H1 (cell line): ENCODE measurements around the gene HOOK1. TPM values are rescaled to one million over a fixed set of nuclear protein-coding genes. Genes with fewer than 3 reads are reported as not detected.
"Not testable (repeated sequence)": the region's sequence is repeated elsewhere in the genome, so short reads cannot be mapped to it uniquely, and the experiment has no call there.

ENCODE experiments used
- CTCF ChIA-PET: fragments of 300-600 bp; sonication (Branson Sonifier 250); formaldehyde crosslinking; loops from one replicate; lab custom pipeline; 2021; ENCODE audit not compliant: partially characterized antibody; lab: Charles Lee
- POLR2A ChIA-PET: fragments of 300-600 bp; sonication (Branson Sonifier 250); formaldehyde crosslinking; loops from one replicate; lab custom pipeline; 2021; ENCODE audit warnings: inconsistent platforms; ENCODE audit not compliant: partially characterized antibody; lab: Charles Lee
- DNase-seq, 2 experiments: peaks; one replicate each; pipeline versions ENCODE4 v3.0.0 to v3.0.0-alpha.2; 2010 to 2022; ENCODE audit warnings: low spot score in 2 of 2, low read depth in 1 of 2, mixed read lengths in 1 of 2
- FAIRE-seq: peaks from 2 replicates; lab custom pipeline; 2011; peaks lifted over from hg19 to GRCh38; lab: Jason Lieb, UNC
- H2AFZ ChIP-seq: 2 replicates; pipeline ENCODE4 v1.8.1; 2012; ENCODE audit warnings: low read length, inconsistent platforms
- H2AK5ac ChIP-seq: 2 replicates; pipeline ENCODE4 v1.6.1; 2013; ENCODE audit warnings: low read depth, low read length
- H2BK120ac ChIP-seq: replicated peaks from 2 replicates; pipeline ENCODE3; 2013; ENCODE audit warnings: low read depth, low read length, inconsistent platforms
- H2BK12ac ChIP-seq: 2 replicates; pipeline ENCODE4 v1.6.1; 2013; ENCODE audit warnings: low read depth, low read length
- H2BK15ac ChIP-seq: 2 replicates; pipeline ENCODE4 v1.6.1; 2013; ENCODE audit warnings: low read length
- H2BK20ac ChIP-seq: 2 replicates; pipeline ENCODE4 v1.6.1; 2013; ENCODE audit warnings: low read length
- H2BK5ac ChIP-seq: 2 replicates; pipeline ENCODE4 v1.6.1; 2013; ENCODE audit warnings: low read depth, low read length
- H3K14ac ChIP-seq: 2 replicates; pipeline ENCODE4 v1.6.1; 2013; ENCODE audit warnings: inconsistent platforms; ENCODE audit not compliant: insufficient read length
- H3K18ac ChIP-seq: 2 replicates; pipeline ENCODE4 v1.6.1; 2013; ENCODE audit warnings: low read length; ENCODE audit errors: extremely low read depth
- H3K23ac ChIP-seq: 2 replicates; pipeline ENCODE4 v1.6.1; 2013; ENCODE audit warnings: inconsistent platforms; ENCODE audit not compliant: insufficient read length
- H3K23me2 ChIP-seq: 2 replicates; pipeline ENCODE4 v1.6.1; 2013; ENCODE audit warnings: low read depth, low read length
- H3K27ac ChIP-seq: 2 replicates; pipeline ENCODE4 v1.6.1; 2011; ENCODE audit warnings: low read depth, low read length, inconsistent platforms
- H3K27me3 ChIP-seq, 4 experiments: replicated peaks in 1 of 4; 1 replicate in 1 of 4; 2 replicates in 3 of 4; pipeline versions ENCODE4 v1.6.1 to v1.8.1; 2011 to 2013; ENCODE audit warnings: low read length in 3 of 4, mild to moderate bottlenecking in 3 of 4, inconsistent platforms in 2 of 4, mixed read lengths in 2 of 4, moderate library complexity in 1 of 4; ENCODE audit not compliant: control insufficient read depth in 3 of 4, insufficient read depth in 3 of 4; ENCODE audit errors: extremely low read depth in 1 of 4
- H3K36me3 ChIP-seq, 4 experiments: 2 replicates each; pipeline versions ENCODE4 v1.6.1 to v1.8.1; 2011 to 2013; ENCODE audit warnings: mild to moderate bottlenecking in 4 of 4, low read length in 3 of 4, moderate library complexity in 2 of 4, control low read depth in 1 of 4, inconsistent platforms in 1 of 4; ENCODE audit not compliant: insufficient read depth in 4 of 4, control insufficient read depth in 2 of 4
- H3K4ac ChIP-seq: replicated peaks from 2 replicates; pipeline ENCODE3; 2013; ENCODE audit warnings: low read length, low read depth, mixed read lengths, inconsistent platforms; ENCODE audit not compliant: insufficient read length
- H3K4me1 ChIP-seq, 4 experiments: replicated peaks in 1 of 4; 1 replicate in 1 of 4; 2 replicates in 3 of 4; pipeline versions ENCODE4 v1.6.1 to v1.8.1; 2011 to 2013; ENCODE audit warnings: low read length in 3 of 4, inconsistent platforms in 2 of 4, mixed read lengths in 1 of 4; ENCODE audit not compliant: insufficient read depth in 4 of 4, control insufficient read depth in 3 of 4
- H3K4me2 ChIP-seq, 2 experiments: 2 replicates each; pipeline versions ENCODE4 v1.6.1 to v1.8.1; 2011 to 2013; ENCODE audit warnings: low read depth in 2 of 2, low read length in 2 of 2, control low read depth in 1 of 2, inconsistent platforms in 1 of 2, mild to moderate bottlenecking in 1 of 2; ENCODE audit not compliant: insufficient read depth in 1 of 2
- H3K4me3 ChIP-seq, 4 experiments: fragments of 200-600, 300-600 bp in 1 of 4; sonication (generic), shearing (Covaris generic), sonication (Bioruptor Twin) in 1 of 4; 2 replicates each; pipeline versions ENCODE4 v1.5.1 to v1.8.1; 2011 to 2016; ENCODE audit warnings: low read length in 4 of 4, low read depth in 3 of 4, control low read depth in 2 of 4, inconsistent platforms in 2 of 4, mild to moderate bottlenecking in 2 of 4, mixed read lengths in 1 of 4, moderate library complexity in 1 of 4; ENCODE audit not compliant: insufficient read depth in 2 of 4; ENCODE audit errors: extremely low read depth in 1 of 4
- H3K56ac ChIP-seq: replicated peaks from 2 replicates; pipeline ENCODE3; 2013; ENCODE audit warnings: low read depth, mild to moderate bottlenecking, mixed read lengths, low read length, inconsistent platforms; ENCODE audit not compliant: insufficient read length
- H3K79me1 ChIP-seq: 2 replicates; pipeline ENCODE4 v1.6.1; 2013; ENCODE audit warnings: low read depth, low read length, control low read depth
- H3K79me2 ChIP-seq, 2 experiments: 2 replicates each; pipeline versions ENCODE4 v1.6.1 to v1.8.1; 2012 to 2013; ENCODE audit warnings: low read length in 2 of 2, mild to moderate bottlenecking in 2 of 2, inconsistent platforms in 1 of 2; ENCODE audit not compliant: insufficient read depth in 2 of 2, control insufficient read depth in 1 of 2
- H3K9ac ChIP-seq, 4 experiments: replicated peaks in 1 of 4; 1 replicate in 1 of 4; 2 replicates in 3 of 4; pipeline versions ENCODE4 v1.6.1 to v1.8.1; 2011 to 2013; ENCODE audit warnings: low read depth in 3 of 4, low read length in 3 of 4, control low read depth in 2 of 4, mild to moderate bottlenecking in 2 of 4, moderate library complexity in 2 of 4, inconsistent platforms in 1 of 4; ENCODE audit errors: extremely low read depth in 1 of 4
- H3K9me3 ChIP-seq, 2 experiments: 2 replicates each; pipeline versions ENCODE4 v1.6.1 to v1.8.1; 2012 to 2013; ENCODE audit warnings: mild to moderate bottlenecking in 2 of 2, moderate library complexity in 2 of 2, control low read depth in 1 of 2, inconsistent platforms in 1 of 2, low read depth in 1 of 2, low read length in 1 of 2, mixed read lengths in 1 of 2; ENCODE audit not compliant: insufficient read depth in 2 of 2
- H4K20me1 ChIP-seq, 2 experiments: replicated peaks in 1 of 2; 2 replicates each; pipeline versions ENCODE3 to v1.8.1; 2011 to 2013; ENCODE audit warnings: inconsistent platforms in 2 of 2, low read length in 2 of 2, mild to moderate bottlenecking in 1 of 2; ENCODE audit not compliant: insufficient read depth in 2 of 2, control insufficient read depth in 1 of 2
- H4K5ac ChIP-seq: 2 replicates; pipeline ENCODE4 v1.6.1; 2013; ENCODE audit warnings: low read length, low read depth, mixed read lengths, inconsistent platforms; ENCODE audit not compliant: insufficient read length
- H4K8ac ChIP-seq: 2 replicates; pipeline ENCODE4 v1.8.0; 2013; ENCODE audit warnings: mild to moderate bottlenecking, moderate library complexity, low read length, inconsistent platforms; ENCODE audit not compliant: insufficient read depth; ENCODE audit errors: extremely low read depth
- H4K91ac ChIP-seq: replicated peaks from 2 replicates; pipeline ENCODE3; 2013; ENCODE audit warnings: low read length, mixed read lengths, inconsistent platforms; ENCODE audit not compliant: insufficient read length
- SRF ChIP-seq: IDR thresholded peaks from 2 replicates; pipeline ENCODE4 v1.6.1; 2011; ENCODE audit warnings: mild to moderate bottlenecking, low read depth, low read length, moderate library complexity
- WGBS, 2 experiments: shearing (Covaris generic) in 1 of 2; methylation state at CpG; one replicate each; pipeline versions ENCODE4 v1.1.6 to v1.1.7; 2013 to 2015; ENCODE audit warnings: low lambda C conversion rate in 2 of 2, mixed read lengths in 2 of 2, inconsistent platforms in 1 of 2, low coverage in 1 of 2, missing lambda C conversion rate in 1 of 2; ENCODE audit not compliant: insufficient replicate concordance in 2 of 2, insufficient coverage in 1 of 2, insufficient read length in 1 of 2; ENCODE audit errors: extremely low coverage in 1 of 2, missing lambda C conversion rate in 1 of 2; 5-methylcytosine and 5-hydroxymethylcytosine counted together
- polyA plus RNA-seq, 7 experiments: library from polyadenylated mRNA; depleted of rRNA in 3 of 7; stranded (reverse) in 5 of 7; unstranded in 2 of 7; fragments of >200 nt in 5 of 7; fragments of 200-250 nt in 2 of 7; gene quantifications; 1 replicate in 5 of 7; 2 replicates in 1 of 7; 4 replicates in 1 of 7; pipeline versions ENCODE4 v1.2.1 to v1.2.3, GENCODE V29; 2011 to 2013; ENCODE audit warnings: missing spikeins in 2 of 7, mixed read lengths in 2 of 7
- total RNA-seq: library from RNA; stranded (reverse); fragmentation: NEBNext Ultra II Directional; extraction: Animal tissue kit (Norgen Biotek cat#: 25700); gene quantifications from 2 replicates; pipeline ENCODE4 v1.2.1, GENCODE V29; 2021

The HOOK1 gene
- total and polyA plus RNA-seq, 2 of the 8 experiments (the other 6 are each of a cell fraction or from before 2014, with no cell fraction given), result 5.6 to 34.5 TPM

GRCh38 chr1:59908682-59909081, 93.9 kb downstream of the HOOK1 start (continued):
- TF ChIP-seq SRF, result no peak

- H3K14ac ChIP-seq, H3K4ac ChIP-seq, H3K36me3 ChIP-seq, H2BK20ac ChIP-seq, H2AK5ac ChIP-seq, H3K79me2 ChIP-seq, H2AFZ ChIP-seq, H2BK12ac ChIP-seq, H3K4me1 ChIP-seq, H2BK5ac ChIP-seq, H3K9me3 ChIP-seq, H3K18ac ChIP-seq, H4K5ac ChIP-seq, H2BK15ac ChIP-seq, H3K23ac ChIP-seq, H3K56ac ChIP-seq, H2BK120ac ChIP-seq, H3K27ac ChIP-seq, H3K27me3 ChIP-seq, H3K4me2 ChIP-seq, FAIRE-seq, H4K20me1 ChIP-seq, H3K4me3 ChIP-seq, H4K91ac ChIP-seq, H4K8ac ChIP-seq, DNase-seq, POLR2A ChIA-PET, H3K79me1 ChIP-seq, H3K9ac ChIP-seq, H3K23me2 ChIP-seq: not testable (repeated sequence)
- CTCF ChIA-PET, result interaction anchor here (1.8 kb wide), 1 partner anchor 12 kb away, joined by 10 read pairs; no protein-coding TSS in a partner anchor
- WGBS, 2 experiments, result 80% methylated on average over 7 of the region's 7 CpGs; no CpG with 5 or more reads in 1 of the 2 experiments
Measured at GRCh38 chr1:59914791-59915286, 100.1 kb downstream of the HOOK1 start.
